ENCODE results near the gene RPN1.

Gene RPN1

DNA sequence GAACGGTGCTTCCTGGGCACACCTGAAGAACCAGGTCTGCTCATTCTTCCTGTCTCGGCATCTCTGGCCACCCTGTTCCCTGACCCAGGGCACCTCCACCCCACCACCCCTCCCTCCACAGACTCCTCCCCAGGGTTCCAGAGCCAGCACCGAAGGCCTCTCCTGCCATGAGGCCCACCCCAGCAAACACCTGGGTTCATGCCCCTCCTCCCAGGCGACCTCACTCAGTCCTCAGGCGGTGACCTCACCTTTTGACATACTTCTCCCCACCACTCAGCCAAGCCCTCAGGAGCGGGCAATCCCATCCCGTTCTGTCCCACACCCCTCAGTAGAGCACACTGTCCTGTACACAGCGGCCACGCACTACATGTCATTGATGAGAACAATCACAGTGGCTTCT lies 72.3 kb downstream of the RPN1 start:
- no peak for DNase-seq (ENCODE audit: low spot score)

DNA sequence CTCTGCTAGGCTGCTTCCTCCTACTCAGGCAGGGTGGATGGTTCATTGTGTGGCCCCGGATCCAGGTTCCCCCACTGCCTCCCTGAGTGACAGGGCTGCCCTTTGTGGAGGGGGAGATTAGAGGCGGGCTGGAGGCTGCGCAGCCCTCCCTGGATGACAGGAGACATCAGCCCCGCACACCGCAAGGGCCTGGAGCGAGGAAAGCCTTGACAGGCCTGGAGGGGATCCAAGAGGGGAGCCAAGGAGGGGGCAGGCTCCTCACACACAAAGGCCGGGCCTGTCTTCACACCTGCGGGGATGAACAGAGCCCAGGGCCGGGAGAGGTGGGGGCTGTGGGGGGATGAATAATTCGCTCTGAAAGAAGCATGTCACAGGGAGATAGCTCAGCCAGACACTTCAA lies 72.9 kb downstream of the RPN1 start:
- DNase-seq (ENCODE audit: low spot score): no peak

DNA sequence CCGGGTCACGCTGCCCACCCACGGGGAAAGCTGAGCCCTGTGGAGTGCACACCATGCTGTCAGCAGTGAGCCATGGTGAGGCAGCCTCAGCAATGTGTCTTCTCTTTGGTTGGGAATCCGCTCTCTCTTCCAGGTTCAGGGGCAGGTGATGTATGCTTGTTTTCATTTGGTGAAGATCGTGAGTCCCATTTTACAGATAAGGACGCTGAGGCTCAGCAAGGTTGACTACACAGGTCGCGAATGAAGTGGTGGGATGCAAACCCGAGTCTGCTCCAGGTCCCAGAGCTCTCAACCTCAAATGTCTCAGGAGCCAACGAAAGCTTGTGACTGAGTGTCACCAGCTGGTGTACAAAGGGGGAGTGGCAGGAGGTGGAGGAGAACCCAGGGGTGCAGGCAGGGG lies 74.3 kb downstream of the RPN1 start:
- DNase-seq (ENCODE audit: low spot score): no peak

DNA sequence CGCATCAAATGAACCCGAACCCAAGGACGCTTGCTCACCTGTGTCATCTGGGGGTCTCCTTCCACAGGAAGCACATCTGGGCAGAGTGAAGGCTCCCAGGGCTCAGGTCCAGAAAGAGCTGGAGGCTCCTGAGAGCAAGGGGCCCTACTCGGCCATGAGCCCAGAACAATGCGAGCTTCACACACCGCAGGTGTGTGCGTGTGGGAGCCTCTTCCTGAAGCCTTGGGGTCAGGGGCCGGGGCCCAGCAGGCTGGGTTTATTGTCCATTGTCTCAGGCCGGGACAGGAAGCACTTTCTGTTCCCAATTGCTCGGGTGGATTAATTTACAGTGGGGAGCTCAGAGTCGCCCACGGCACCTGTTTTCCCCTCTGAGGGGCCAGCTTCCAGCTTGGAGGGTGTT lies 74.8 kb downstream of the RPN1 start:
- DNase-seq (ENCODE audit: low spot score): no peak

DNA sequence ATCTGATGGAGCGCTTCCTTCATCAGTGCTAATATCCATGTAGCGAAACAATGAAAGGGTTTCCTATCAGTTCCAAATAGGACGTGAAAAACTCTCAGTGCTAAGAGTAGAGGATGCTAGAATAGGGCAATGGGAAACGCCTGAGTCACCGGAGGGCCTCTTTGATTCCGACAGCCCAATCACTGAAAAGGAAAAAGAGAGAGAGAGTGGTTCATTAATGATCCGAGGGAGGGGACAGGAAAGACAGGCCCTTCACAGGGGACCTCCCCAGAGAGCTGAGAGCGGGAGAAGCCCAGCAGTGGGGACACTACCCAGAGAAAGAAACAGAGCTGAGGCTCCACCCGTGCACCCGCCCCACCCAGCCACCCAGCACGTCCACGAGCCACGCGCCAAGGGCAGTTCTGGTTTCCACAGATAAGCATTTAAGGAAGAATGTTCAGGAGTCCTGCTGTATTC lies 76.9 kb downstream of the RPN1 start:
- DNase-seq (ENCODE audit: low spot score): no peak

DNA sequence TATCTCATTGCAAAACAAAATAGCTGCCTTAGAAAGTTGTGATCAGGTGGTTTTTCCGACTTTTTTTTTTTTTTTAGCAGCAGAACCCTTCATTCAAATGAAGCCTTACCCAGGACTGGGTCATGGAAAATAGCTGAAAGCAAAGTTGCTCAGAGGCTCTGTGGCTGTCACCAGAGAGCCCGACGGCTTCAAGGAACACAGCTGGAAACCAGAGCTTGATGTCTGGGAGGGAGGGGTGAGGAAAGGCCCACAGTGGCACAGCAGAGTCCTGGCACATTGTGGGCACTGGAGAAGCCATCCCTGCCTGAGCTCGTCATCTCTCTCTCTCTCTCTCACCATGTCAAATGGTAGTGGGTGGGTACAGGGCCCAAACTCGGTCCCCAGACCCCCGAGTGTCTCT lies 77.5 kb downstream of the RPN1 start:
- DNase-seq (ENCODE audit: low spot score): no peak

DNA sequence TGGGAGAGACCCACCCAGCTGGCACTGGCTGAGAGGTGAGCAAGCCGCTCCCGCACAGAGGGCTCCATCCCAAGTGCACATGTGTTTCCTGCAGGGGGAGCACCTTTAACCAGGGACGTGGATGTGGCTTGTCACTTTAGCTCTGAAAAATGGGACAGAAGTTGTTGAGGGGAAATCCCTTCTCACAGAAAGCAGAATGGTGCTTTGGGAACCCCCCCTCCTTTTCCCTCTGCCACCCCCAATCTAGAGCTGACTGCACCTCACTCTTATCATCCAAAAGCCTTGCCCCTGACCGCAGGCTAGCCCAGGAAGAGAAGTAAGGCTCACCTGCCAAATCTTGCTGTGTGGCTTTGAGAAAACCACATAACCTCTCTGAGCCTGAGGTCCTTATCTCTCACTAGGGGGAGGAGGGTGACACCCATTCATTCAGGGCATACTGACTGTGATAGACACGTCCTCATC lies 77.9 kb downstream of the RPN1 start:
- DNase-seq (ENCODE audit: low spot score): peak; percentile 94

DNA sequence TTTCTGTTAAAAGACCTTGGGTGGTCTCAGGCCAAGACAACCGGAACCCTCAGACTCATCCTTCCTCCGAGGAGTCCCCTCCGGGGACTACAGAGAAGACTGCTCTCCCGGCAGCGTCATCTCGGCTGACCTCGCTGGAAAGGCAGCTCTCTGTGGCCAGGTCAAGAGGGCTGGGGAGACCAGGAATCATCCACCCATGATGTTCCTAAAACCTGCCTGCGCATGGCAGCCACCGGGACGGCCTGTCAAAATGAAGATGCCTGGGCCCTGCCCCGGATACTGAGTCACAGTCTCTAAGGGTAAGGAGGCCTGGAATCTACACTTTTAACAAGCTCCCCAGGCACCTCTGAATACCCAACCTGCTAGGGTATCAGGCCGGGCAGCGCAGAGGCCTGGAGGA lies 78.6 kb downstream of the RPN1 start:
- DNase-seq (ENCODE audit: low spot score): no peak
